NCI-H2107 treated with DMSO at 0.1 percent for 48 hours (cell line): ENCODE results near the gene HCFC2.

Experiments used
- DNase-seq: peaks from one replicate; lab custom pipeline; 2025; ENCODE audit not compliant: unreplicated experiment; lab: John Stamatoyannopoulos, UW

Gene HCFC2

DNA sequence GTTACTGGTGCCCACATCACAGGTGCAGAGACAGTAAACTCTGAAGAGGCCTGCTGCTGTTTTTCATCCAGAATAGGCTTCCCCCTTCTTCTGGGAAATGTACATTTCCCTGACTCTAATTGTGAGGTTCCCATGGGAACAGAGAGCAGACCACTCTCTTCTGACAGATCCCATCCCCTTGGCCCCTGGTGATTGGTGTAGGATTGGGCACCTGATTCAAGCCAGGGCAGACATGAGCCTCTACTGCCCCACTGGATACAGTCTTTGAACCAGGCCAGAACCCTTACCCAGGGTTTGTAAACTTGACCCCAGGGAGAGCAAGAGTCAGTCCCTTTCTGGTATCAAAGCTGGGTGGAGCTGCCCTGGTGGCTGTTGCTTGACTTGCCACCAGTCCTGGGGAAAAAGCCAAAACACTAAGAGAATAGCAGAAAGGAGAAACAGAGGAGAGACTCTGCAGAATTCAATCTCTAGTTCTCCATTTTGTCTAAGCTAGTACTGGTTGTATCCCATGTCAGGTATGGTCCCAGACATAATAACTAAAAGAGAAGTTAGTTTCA, 88.4 kb downstream of the HCFC2 start:
- DNase-seq, result no peak

DNA sequence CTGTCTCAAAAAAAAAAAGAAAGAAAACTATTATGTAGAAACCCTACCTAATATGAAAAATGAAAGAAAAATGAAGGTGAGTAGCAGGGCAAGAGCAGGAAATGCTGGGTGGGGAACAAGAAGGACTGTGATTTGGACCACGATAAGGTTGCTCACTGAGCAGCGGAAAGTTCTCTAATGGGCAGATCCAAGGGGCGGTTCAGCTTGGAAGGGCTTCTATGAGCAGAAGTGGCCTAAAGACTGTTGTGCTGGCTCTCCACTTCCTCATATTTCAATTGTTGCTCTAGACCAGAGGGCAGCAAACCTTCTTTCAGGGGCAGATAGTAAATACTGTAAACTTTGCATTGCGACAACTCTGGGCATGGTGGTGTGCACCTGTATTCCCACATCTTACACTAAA, 90.0 kb downstream of the HCFC2 start:
- DNase-seq, result no peak

DNA sequence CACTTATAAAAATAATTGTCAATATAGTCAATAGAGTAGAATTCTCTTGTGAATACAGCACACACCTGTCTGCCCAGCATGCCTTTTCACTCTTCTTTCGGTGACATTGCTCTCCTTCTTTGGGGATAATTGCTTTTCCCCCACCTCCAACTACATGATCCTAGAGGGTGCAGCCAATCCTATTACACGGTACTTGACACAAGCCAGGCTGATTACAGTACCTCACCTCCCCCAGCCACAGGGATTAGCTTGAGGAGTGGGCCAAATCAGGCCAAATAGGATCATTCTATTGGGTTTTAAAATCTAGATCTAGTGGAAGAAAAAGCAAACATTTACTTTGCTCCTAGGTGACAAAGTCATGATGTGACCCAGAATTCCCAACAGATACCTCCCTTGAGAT, 90.5 kb downstream of the HCFC2 start:
- DNase-seq, result no peak
